Left cardiac atrium (tissue), 4 donors: Measurements from ENCODE around the gene MBD2. TPM values are rescaled to one million over a fixed set of nuclear protein-coding genes. Genes with fewer than 3 reads are reported as not detected.
A peak's percentile ranks its signal among the peaks of the same experiment; 100 is the strongest.
"Not testable (repeated sequence)": the region's sequence is repeated elsewhere in the genome, so short reads cannot be mapped to it uniquely, and the experiment has no call there.

Experiments
- ATAC-seq, 2 donors: fragments of 200-7000 bp; cut with Tn5 transposase; one replicate each; pipeline ENCODE4 v1.9.1; 2020; ENCODE audit warnings: mild to moderate bottlenecking in 2 of 2, moderate library complexity in 2 of 2
- DNase-seq: peaks from one replicate; pipeline ENCODE4 v3.0.0-alpha.2; 2020
- intact Hi-C, 2 donors: fragments of 100-400 bp; cut with DNase I; formaldehyde crosslinking; loops; one replicate each; pipeline versions ENCODE4 v1.14.1 to v1.15.1; 2022 to 2023
- total RNA-seq, 2 donors: library from RNA; stranded (reverse); fragmentation: NEBNext Ultra II Directional; extraction: Animal tissue kit (Norgen Biotek cat#: 25700); gene quantifications; one replicate each; pipeline ENCODE4 v1.2.1, GENCODE V29; 2021
- donor health status: DM: no; HTN: yes; CAD: no.
- donor health status: DM: no; HTN: yes; CAD: no; lungs with severe emphysema.
- donor health status: DM: yes; HTN: yes; CAD: no.
- donor health status: Dilated cardiomyopathy.

Gene MBD2
- total RNA-seq, 2 donors from 2014 or later, result 69.9 to 73.4 TPM

DNA sequence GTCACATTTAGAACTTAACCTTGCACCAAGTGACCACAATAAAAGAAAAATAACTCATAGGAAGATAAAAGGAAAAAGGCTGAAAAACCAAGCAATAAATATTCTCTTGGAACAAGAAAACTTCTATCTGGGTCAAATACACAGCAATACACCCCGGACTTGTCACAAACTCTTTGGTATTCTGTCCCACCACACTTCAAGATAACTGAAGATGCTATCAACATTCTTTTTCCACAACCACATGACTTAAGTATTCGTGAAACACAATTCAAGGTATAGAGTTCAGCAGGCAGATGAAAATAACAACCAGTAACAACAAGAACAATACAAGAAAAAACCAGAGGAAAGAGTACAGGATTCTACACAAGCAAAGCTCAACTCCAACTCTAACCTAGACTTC, 18.0 kb downstream of the MBD2 start:
- ATAC-seq (no peak), DNase-seq (no peak)
- intact Hi-C loops, result no loop called here

DNA sequence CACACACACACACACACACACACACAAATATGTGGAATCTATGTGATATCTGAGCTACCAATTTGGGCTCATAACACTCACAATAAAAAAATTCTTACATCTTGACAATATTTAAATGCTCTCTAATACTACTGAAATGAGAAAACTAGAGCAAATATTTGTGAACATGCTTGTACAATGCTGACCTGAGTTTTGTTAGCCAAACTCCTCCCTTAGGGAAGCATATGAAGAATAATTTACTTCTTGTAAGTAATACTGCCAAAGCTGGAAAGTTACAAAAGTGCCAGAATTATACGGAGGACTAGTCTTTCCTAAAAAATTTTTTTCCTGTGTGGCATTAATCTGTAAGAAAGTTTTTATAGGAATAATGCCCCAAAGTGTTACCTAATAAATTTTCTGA, 18.5 kb downstream of the MBD2 start:
- peak in 1 of 2 donors; percentile 44 for ATAC-seq
- DNase-seq, result no peak
- intact Hi-C loops, result no loop called here

DNA sequence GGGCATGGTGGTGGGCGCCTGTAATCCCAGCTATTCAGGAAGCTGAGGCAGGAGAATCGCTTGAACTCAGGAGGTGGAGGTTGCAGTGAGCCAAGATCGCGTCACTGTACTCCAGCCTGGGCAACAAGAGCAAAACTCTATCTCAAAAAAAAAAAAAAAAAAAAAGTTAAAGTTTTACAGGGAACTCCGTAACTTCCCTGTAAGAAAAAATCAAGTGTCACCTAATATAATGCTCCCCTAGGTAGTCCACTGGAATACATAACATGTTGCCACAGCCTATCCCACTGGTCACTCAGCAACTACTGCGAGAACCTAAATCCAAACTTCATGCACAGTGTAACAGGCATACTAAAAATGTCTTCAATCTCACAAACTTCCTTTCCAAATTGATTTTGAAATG, 19.0 kb downstream of the MBD2 start:
- DNase-seq, intact Hi-C loops: not testable (repeated sequence)
- ATAC-seq, result peak; percentile 47 to 55

- intact Hi-C loops, result no loop called here
- ATAC-seq (no peak), DNase-seq (no peak)
Measured at GRCh38 chr18:54204883-54205282, 19.6 kb downstream of the MBD2 start.

DNA sequence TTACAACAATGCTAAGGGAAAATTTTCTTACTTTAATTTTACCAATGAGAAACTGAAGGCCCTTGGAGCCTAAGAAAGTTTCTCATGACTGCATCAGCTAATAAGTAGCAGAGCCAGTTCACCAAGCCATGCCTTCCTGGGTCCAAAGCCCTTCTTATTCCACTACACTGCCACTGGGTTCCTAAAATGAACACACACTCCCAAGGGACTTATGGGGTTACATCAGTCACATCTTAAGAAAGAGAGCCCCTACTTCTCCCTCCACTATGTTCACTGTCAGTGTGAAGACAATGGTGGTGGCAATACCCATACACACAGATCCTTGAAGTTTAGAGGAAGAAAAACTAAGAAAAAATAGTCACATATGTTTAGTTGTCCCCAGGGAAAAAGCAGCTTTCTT, 20.6 kb downstream of the MBD2 start:
- no peak for DNase-seq
- intact Hi-C loops, result no loop called here
- no peak for ATAC-seq

GRCh38 chr18:54202851-54203250, 21.6 kb downstream of the MBD2 start:
- no peak for ATAC-seq
- DNase-seq, result no peak
- intact Hi-C loops, result no loop called here

DNA sequence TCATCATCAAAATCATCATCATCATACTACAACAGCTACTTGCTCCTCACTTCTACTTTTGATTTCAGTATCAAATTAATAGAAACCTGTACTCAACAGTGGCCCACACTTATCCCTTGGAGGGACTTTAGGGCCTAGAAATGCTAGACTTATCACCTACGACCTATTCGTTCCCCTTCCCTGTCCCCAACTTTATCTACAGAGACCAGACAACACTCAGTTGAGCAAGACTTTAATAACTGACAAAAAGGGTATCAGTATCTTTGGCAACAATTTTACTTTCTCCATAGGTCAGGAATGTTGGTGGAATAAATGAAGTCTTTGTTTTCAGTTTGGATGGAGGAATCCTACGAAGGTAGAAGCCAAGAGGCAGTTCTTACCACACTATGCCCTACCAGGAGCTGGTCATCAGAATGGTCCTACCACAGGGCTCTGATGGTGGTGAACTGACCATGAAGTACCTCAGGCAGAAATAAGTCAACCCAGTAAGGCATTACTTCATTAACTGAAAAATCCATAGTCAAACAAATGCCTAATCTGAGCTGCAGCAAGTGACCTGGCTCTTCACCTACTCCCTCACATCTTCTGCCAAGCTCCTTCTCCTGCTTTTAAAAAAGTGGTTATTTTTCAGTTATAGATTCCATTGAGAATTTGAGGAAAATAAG, 26.6 kb downstream of the MBD2 start:
- no peak for DNase-seq
- no peak for ATAC-seq
- intact Hi-C loops, result no loop called here

- DNase-seq (no peak), ATAC-seq (no peak)
- intact Hi-C loops, result no loop called here
Measured at GRCh38 chr18:54193786-54194185, 30.7 kb downstream of the MBD2 start.

- ATAC-seq, result no peak
- intact Hi-C loops, result no loop called here
- DNase-seq, result no peak
Measured at GRCh38 chr18:54192900-54193299, 31.6 kb downstream of the MBD2 start.

DNA sequence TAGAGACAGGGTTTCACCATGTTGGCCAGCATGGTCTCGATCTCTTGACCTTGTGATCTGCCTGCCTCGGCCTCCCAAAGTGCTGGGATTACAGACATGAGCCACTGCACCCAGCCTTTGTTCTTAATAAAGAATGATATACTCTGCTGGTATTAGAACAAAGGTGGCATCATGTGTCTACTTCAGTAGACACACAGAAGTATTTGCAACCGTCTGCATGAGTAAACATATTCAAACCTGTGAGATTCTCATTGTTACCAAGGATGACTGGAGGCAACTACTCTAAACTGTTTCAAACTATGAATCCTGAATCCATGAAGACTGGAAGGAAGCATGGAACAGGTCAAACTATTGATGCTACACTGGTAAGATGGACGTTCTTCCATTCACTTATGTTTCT, 32.1 kb downstream of the MBD2 start:
- DNase-seq (no peak), ATAC-seq (no peak)
- intact Hi-C loops, result no loop called here

GRCh38 chr18:54191352-54191751, 33.1 kb downstream of the MBD2 start:
- intact Hi-C loops, result no loop called here
- ATAC-seq, result no peak

DNA sequence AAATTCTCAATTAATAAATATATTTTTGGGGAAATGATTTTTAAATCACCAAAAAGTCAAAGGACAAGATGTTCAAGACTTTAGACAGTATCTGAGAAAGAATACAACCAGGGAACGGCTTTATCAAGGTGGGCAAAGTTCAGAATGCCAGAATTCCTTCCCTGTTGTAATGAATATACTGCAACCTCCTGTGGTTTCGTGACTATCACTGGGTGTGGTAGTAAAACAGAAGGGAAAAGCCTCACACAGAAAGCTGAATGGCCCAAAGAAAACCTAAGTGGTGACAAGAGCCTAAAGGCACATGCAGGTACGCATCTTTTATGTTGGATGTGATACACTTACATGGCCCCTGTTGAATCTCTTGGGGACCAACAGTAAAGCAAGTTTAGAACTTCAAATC, 37.1 kb downstream of the MBD2 start:
- no peak for ATAC-seq
- intact Hi-C loops, result no loop called here
- DNase-seq, result no peak

More at GRCh38 chr18:54191352-54191751, 33.1 kb downstream of the MBD2 start:
- DNase-seq, result no peak

DNA sequence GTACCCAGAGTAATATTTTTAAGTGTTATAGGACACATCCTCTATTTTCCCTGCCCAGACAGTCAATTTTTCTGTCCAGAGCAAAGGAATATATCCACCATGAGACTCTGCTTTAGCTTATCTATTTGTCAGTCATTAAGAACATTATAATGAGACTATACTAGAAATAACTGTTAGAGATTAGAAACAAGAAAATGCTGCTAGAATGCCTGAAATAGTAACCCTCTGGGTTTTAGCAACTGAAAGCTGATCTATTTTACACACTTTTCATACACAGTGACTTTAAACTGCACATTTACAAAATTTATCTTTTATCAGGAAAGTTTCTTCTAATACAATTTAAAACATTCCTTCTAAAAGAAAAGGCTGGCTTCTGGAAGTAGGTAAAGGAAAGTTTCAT, 39.6 kb downstream of the MBD2 start:
- DNase-seq, result no peak
- no peak for ATAC-seq
- intact Hi-C loops, result no loop called here

DNA sequence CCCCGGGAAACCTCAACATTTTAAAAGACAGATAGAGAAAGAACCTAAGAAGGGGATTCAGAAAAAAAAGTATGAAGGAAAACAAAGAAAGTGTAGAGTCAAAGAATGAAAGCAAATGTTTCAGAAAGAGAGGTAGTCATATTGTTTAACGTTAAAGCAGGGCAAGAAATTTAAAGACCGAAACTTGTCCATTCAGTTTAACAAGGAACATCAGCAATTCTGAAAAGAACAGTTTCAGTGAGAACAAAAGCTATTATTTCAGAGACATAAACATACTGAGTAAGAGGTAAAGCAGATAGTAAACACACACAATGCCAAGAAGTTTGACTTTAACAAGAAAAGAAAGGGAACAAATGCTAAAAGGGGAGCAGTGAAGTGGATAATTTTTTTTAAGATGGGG, 41.1 kb downstream of the MBD2 start:
- no peak for ATAC-seq
- intact Hi-C loops, result no loop called here
- DNase-seq, result no peak

- DNase-seq, result no peak
- ATAC-seq, result no peak
- intact Hi-C loops, result no loop called here
Measured at GRCh38 chr18:54181856-54182602, 42.4 kb downstream of the MBD2 start.

DNA sequence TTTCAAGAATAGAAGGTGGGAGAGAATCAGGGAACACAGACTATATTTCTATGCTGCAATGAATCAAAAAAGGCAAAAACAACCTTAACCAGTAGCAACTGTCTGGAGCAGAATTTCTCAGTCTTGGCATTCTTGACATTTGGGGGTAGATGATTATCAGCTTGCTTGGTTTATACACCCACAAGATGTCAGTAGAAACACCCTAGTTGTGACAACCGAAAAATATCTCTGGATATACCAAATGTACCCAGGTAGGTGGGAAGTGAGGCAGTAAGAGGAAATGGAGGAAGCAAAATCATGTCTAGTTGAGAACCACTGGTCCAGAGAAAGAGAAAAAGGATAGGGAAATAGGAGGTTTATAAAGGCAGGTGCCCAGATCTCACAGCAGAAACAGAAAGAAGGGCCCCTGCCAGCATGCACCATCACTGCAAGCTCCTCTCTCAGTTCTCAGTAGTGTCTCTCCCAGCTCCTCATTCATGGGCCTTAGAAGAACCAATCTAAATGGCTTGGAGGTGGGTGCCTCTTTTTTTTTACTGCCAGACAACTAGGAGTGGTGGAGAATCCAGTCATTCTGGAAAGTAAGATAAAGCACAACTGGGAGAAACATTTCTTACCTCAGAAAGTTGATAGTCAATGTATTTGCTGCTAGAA, 50.4 kb downstream of the MBD2 start:
- DNase-seq (no peak), ATAC-seq (no peak)
- intact Hi-C loops, result no loop called here

DNA sequence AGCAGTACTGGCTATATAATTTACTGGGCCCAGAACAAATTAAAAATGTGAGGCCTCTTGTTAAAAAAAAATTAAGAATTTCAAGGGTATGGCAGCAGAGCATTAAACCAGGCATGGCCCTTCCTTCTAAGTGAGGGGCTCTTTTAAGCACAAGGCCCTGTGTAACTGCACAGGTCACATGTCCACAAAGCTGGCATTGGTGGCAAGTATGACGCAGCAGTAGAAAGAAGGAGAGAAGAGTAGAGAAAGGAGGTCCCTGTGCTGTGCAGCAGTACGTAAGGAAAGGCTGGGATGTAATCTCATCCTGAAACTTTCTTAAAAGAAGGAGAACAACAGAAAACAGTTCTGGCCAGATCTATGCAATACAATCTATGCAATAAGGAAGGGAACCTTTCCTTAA, 51.2 kb downstream of the MBD2 start:
- ATAC-seq (peak in 1 of 2 donors; percentile 45), DNase-seq (peak; percentile 24)
- intact Hi-C loops, result no loop called here

DNA sequence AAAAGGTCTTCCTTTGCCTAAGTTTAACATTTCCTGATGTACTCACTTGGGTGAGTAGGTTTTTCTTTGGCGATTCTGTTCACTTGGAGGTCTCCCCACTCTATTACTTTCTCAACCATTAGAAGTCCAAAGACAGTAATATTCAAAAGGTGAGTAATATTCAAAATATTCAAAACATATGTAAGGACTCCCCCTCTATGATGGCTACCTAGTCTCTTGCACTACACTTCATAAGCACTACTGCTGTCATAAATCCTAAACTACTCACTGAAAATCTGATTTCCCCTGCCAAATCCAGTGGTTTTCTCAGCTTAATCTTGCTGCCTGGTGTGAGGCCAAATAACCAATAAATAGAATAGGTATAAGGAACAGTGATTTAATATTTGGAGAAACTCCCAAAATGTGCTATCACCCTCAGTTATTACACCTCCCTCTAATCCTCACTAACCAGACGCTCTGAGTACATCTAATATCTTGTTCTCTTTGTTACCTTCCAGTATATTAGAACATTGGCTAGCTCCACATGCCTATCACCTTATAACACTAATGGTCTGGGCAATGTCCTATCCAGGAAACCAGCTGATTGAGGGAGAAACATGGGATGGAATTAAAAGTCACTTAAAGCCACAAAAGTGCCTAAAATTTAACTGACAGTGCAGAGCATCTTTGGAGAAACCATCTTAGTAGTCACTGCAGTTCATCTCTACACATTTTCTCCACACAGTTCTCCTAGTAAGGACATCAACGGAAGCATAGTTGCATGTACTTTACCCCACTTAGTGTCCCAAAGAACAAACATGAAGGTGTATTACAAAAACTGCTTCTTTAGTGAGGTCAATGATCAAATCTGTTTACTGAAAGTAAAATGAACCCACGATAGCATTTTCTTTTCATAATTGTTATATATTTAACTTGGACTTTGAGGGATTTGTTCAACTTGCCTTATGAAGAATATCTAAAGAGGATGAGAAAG, 54.8 kb downstream of the MBD2 start:
- intact Hi-C loops, result no loop called here
- DNase-seq (no peak), ATAC-seq (peak in 1 of 2 donors; percentile 77)

DNA sequence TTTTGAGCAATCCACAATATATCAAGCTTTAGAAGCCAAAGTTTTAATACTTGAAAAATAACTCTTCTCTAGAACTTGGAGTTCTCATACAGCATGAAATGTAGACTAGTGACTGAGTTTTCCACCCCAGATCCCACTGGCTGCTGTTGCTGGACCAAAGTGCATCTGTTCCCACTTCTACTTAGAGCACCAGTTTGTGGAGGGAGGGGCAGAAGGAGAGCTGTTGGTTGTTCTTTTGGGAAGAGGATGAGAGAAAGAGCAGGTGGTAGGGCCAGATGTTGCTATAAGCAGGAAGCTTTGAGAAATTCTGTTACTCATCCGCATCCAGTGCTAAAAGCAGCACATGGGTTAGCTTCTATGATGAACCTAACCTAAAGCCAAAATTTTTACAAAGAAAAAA, 59.0 kb downstream of the MBD2 start:
- intact Hi-C loops, result no loop called here
- no peak for ATAC-seq

More for the DNA sequence above, 59.0 kb downstream of the MBD2 start:
- DNase-seq, result no peak
